ENCODE data around the gene FBXO44. TPM values are rescaled to one million over a fixed set of nuclear protein-coding genes. Genes with fewer than 3 reads are reported as not detected.

FBXO44 gene
- total and polyA plus RNA-seq, 2 donors (not counting 1 experiment from before 2014, with no cell fraction given): 8.1 to 17.8 TPM

GRCh38 chr1:11661103-11661502 lies 6.4 kb downstream of the FBXO44 start:
- Histone ChIP-seq H3K4me2 (ENCODE audit: extremely low read depth, insufficient read depth, low read length) (no peak overlapping the region), H3K4me3 (replicated peaks in 1 of 4; ENCODE audit: control extremely low read depth in 1 of 4, insufficient read depth in 1 of 4, low read depth in 3 of 4, low read length in 4 of 4) (no peak overlapping the region), H3K9me3 (ENCODE audit: control insufficient read depth, insufficient read depth, low read depth, low read length) (no peaks in the 10 kb centered on the region), H3K36me3 (ENCODE audit: control insufficient read depth, insufficient read depth, low read length) (no peaks in the 10 kb centered on the region), H4K20me1 (ENCODE audit: control insufficient read depth, extremely low read depth, insufficient read depth, low read length) (no peaks in the 10 kb centered on the region), H3K27me3 (ENCODE audit: control insufficient read depth, insufficient read depth, low read length) (no peaks in the 10 kb centered on the region), H3K27ac (ENCODE audit: insufficient read depth, low read length) (no peak overlapping the region), H3K79me2 (ENCODE audit: control insufficient read depth, insufficient read depth, low read length) (no peaks in the 10 kb centered on the region), H2AFZ (ENCODE audit: low read length) (no peak overlapping the region), H3K4me1 (ENCODE audit: control insufficient read depth, extremely low read depth, insufficient read depth, low read length) (no peaks in the 10 kb centered on the region), H3K9ac (ENCODE audit: insufficient read depth, low read length) (no peak overlapping the region)
- DNase-seq (ENCODE audit: low read depth in 2 of 2): no peak
- no peak for TF ChIP-seq CTCF (conservative IDR thresholded peaks at IDR 0.05 in 1 of 2, IDR thresholded peaks at IDR 0.05 in 1 of 2; ENCODE audit: low read depth in 1 of 2, low read length in 2 of 2)
- TF ChIP-seq EZH2 (IDR thresholded peaks at IDR 0.05; ENCODE audit: low read length, missing control alignments): no peak

GRCh38 chr1:11664336-11665065 lies 9.8 kb downstream of the FBXO44 start:
- H3K27me3 ChIP-seq (ENCODE audit: control insufficient read depth, insufficient read depth, low read length): no peaks in the 10 kb centered on the region
- no peaks in the 10 kb centered on the region for H4K20me1 ChIP-seq (ENCODE audit: control insufficient read depth, extremely low read depth, insufficient read depth, low read length)
- no peaks in the 10 kb centered on the region for H3K9me3 ChIP-seq (ENCODE audit: control insufficient read depth, insufficient read depth, low read depth, low read length)
- peak overlapping the region; percentile 24 to 57 (median 50) for H3K4me3 ChIP-seq (replicated peaks in 1 of 4; ENCODE audit: control extremely low read depth in 1 of 4, insufficient read depth in 1 of 4, low read depth in 3 of 4, low read length in 4 of 4)
- no peaks in the 10 kb centered on the region for H3K79me2 ChIP-seq (ENCODE audit: control insufficient read depth, insufficient read depth, low read length)
- no peak for TF ChIP-seq EZH2 (IDR thresholded peaks at IDR 0.05; ENCODE audit: low read length, missing control alignments)
- no peak for TF ChIP-seq CTCF (conservative IDR thresholded peaks at IDR 0.05 in 1 of 2, IDR thresholded peaks at IDR 0.05 in 1 of 2; ENCODE audit: low read depth in 1 of 2, low read length in 2 of 2)
- H2AFZ ChIP-seq (ENCODE audit: low read length): peak overlapping the region; percentile 1
- peak; percentile 18 to 23 for DNase-seq (ENCODE audit: low read depth in 2 of 2)
- H3K27ac ChIP-seq (ENCODE audit: insufficient read depth, low read length): no peak overlapping the region
- H3K4me1 ChIP-seq (ENCODE audit: control insufficient read depth, extremely low read depth, insufficient read depth, low read length): no peaks in the 10 kb centered on the region
- peak overlapping the region; percentile 44 for H3K9ac ChIP-seq (ENCODE audit: insufficient read depth, low read length)
- peak overlapping the region; percentile 81 for H3K4me2 ChIP-seq (ENCODE audit: extremely low read depth, insufficient read depth, low read length)
- H3K36me3 ChIP-seq (ENCODE audit: control insufficient read depth, insufficient read depth, low read length): no peaks in the 10 kb centered on the region

- Histone ChIP-seq H2AFZ (ENCODE audit: low read length) (no peak overlapping the region), H4K20me1 (ENCODE audit: control insufficient read depth, extremely low read depth, insufficient read depth, low read length) (no peaks in the 10 kb centered on the region), H3K79me2 (ENCODE audit: control insufficient read depth, insufficient read depth, low read length) (no peaks in the 10 kb centered on the region), H3K27me3 (ENCODE audit: control insufficient read depth, insufficient read depth, low read length) (no peaks in the 10 kb centered on the region), H3K27ac (ENCODE audit: insufficient read depth, low read length) (no peak overlapping the region), H3K4me3 (replicated peaks in 1 of 4; ENCODE audit: control extremely low read depth in 1 of 4, insufficient read depth in 1 of 4, low read depth in 3 of 4, low read length in 4 of 4) (no peak overlapping the region), H3K36me3 (ENCODE audit: control insufficient read depth, insufficient read depth, low read length) (peaks cover 3% of the 10 kb centered on the region), H3K4me2 (ENCODE audit: extremely low read depth, insufficient read depth, low read length) (no peak overlapping the region), H3K9ac (ENCODE audit: insufficient read depth, low read length) (no peak overlapping the region), H3K4me1 (ENCODE audit: control insufficient read depth, extremely low read depth, insufficient read depth, low read length) (no peaks in the 10 kb centered on the region), H3K9me3 (ENCODE audit: control insufficient read depth, insufficient read depth, low read depth, low read length) (no peaks in the 10 kb centered on the region)
- no peak for TF ChIP-seq CTCF (conservative IDR thresholded peaks at IDR 0.05 in 1 of 2, IDR thresholded peaks at IDR 0.05 in 1 of 2; ENCODE audit: low read depth in 1 of 2, low read length in 2 of 2)
- no peak for TF ChIP-seq EZH2 (IDR thresholded peaks at IDR 0.05; ENCODE audit: low read length, missing control alignments)
- no peak for DNase-seq (ENCODE audit: low read depth in 2 of 2)
Measured at GRCh38 chr1:11668516-11668915, 13.8 kb downstream of the FBXO44 start.
